ENCODE measurements around the gene PDSS2.

The PDSS2 gene

GRCh38 chr6:107357842-107358241 lies 101.5 kb downstream of the PDSS2 start:
- DNase-seq = no peak

- DNase-seq = no peak
Observed at GRCh38 chr6:107357031-107357430, 102.3 kb downstream of the PDSS2 start.

GRCh38 chr6:107355659-107356058 lies 103.7 kb downstream of the PDSS2 start:
- no peak for DNase-seq

- DNase-seq = no peak
Observed at GRCh38 chr6:107354451-107354850, 104.9 kb downstream of the PDSS2 start.

GRCh38 chr6:107353773-107354382 lies 105.5 kb downstream of the PDSS2 start:
- DNase-seq = no peak

GRCh38 chr6:107348224-107348623 lies 111.1 kb downstream of the PDSS2 start:
- no peak for DNase-seq

GRCh38 chr6:107345393-107345792 lies 114.0 kb downstream of the PDSS2 start:
- DNase-seq = no peak

GRCh38 chr6:107344981-107345380 lies 114.4 kb downstream of the PDSS2 start:
- no peak for DNase-seq

- DNase-seq = no peak
Observed at GRCh38 chr6:107344383-107344782, 115.0 kb downstream of the PDSS2 start.

GRCh38 chr6:107342144-107342543 lies 117.2 kb downstream of the PDSS2 start:
- DNase-seq = no peak

- no peak for DNase-seq
Observed at GRCh38 chr6:107340881-107341280, 118.5 kb downstream of the PDSS2 start.

- no peak for DNase-seq
Observed at GRCh38 chr6:107337191-107337741, 122.1 kb downstream of the PDSS2 start.

- DNase-seq = no peak
Observed at GRCh38 chr6:107334026-107334425, 125.3 kb downstream of the PDSS2 start.

GRCh38 chr6:107333491-107333890 lies 125.9 kb downstream of the PDSS2 start:
- DNase-seq = no peak

GRCh38 chr6:107331409-107332386 lies 127.7 kb downstream of the PDSS2 start:
- DNase-seq = no peak

- no peak for DNase-seq
Observed at GRCh38 chr6:107330168-107330567, 129.2 kb downstream of the PDSS2 start.

- DNase-seq = no peak
Observed at GRCh38 chr6:107329063-107329860, 130.1 kb downstream of the PDSS2 start.

- no peak for DNase-seq
Observed at GRCh38 chr6:107328081-107328480, 131.3 kb downstream of the PDSS2 start.

GRCh38 chr6:107323133-107323785 lies 136.1 kb downstream of the PDSS2 start:
- no peak for DNase-seq

GRCh38 chr6:107321793-107322192 lies 137.6 kb downstream of the PDSS2 start:
- no peak for DNase-seq

GRCh38 chr6:107319906-107320530 lies 139.3 kb downstream of the PDSS2 start:
- no peak for DNase-seq
